AG10803 (cell line): ENCODE results near the gene DLX5.

Experiments used
- DNase-seq: peaks from one replicate; pipeline ENCODE4 v3.0.0; 2010; ENCODE audit warnings: low read depth
- H3K4me3 ChIP-seq: 2 replicates; pipeline ENCODE4 v1.5.1; 2011; ENCODE audit warnings: mild to moderate bottlenecking, low read length, control low read depth
- TF ChIP-seq, protein P1 (sequence below): conservative IDR thresholded peaks from 2 replicates; pipeline ENCODE4 v1.5.1; 2011; ENCODE audit warnings: mild to moderate bottlenecking, low read length, control low read depth, inconsistent platforms

Gene DLX5

DNA sequence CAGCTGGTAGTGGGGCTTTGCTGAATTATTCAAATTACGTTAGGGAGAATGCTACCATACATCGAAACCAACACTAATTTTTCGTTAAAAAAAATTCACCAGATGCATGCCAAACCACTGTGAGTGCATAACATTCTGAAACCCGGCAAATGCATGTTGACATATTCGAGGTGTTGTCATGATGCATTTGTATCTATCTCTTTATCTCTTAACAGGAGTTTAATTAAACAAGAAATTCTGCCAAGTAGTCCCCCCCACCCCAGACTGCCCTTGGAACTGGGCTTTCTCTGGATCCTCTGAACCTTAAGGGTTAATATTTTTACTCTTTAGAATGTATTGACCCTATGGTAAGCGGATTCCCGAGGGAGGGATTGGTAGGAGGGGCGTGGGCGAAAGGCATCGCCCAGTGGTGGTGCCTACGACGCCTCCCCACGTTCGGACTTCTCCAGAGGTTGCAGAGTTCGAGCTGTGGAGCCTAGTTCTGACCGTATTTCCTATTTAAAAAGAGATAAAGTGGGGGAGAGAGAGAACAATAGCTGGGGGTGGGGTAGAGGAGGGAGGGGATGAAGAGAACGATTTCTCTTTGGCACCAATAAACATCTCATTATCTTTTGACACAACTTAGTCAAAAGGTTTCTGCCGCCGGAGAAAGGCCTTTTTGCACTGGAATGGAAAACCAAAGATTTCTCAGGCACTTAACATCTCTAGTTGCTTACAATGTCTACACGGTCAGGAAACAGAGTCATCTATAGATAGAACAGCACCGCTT is 12.1 kb downstream of the DLX5 start:
- no peak for DNase-seq
- TF ChIP-seq, protein P1, sequence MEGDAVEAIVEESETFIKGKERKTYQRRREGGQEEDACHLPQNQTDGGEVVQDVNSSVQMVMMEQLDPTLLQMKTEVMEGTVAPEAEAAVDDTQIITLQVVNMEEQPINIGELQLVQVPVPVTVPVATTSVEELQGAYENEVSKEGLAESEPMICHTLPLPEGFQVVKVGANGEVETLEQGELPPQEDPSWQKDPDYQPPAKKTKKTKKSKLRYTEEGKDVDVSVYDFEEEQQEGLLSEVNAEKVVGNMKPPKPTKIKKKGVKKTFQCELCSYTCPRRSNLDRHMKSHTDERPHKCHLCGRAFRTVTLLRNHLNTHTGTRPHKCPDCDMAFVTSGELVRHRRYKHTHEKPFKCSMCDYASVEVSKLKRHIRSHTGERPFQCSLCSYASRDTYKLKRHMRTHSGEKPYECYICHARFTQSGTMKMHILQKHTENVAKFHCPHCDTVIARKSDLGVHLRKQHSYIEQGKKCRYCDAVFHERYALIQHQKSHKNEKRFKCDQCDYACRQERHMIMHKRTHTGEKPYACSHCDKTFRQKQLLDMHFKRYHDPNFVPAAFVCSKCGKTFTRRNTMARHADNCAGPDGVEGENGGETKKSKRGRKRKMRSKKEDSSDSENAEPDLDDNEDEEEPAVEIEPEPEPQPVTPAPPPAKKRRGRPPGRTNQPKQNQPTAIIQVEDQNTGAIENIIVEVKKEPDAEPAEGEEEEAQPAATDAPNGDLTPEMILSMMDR, result no peak
- no peak overlapping the region for H3K4me3 ChIP-seq

DNA sequence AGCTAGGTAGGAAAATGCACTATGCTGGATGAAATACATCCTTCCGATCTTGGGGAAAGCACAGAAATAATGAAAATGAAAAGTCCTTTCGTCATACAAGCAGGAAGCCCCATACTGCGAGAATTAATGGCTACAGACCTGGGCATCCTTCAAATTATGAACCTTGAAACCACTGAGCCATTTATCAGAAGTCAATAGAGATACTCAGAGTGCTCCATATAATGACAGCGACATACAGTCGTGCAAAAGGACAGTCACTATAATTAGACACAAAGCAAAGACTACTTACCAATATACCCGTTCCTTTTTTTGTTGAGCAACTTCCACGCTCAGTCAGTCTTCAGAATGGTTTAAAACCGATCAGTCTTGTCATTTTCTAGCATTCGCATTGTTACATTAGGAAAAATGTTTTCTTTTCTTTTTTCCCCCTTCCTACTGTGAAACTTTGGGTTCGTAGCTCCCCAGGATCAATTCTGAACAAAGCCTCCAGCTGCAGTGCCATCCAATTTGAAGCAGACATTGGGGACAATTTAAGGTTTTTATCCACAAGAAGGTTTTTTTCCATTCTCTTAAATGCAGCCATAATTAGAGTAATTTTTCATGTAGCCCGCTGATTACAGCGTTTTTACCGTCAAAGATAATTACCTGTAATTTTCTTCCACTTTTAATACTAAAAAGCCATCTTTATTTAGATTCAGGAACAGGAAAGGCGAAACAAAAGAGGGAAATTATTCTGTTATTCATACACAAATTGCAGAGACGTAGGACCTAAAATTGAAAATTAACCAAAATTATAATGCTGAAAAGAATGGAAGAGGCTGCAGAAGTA is 12.9 kb downstream of the DLX5 start:
- H3K4me3 ChIP-seq, result no peak overlapping the region
- TF ChIP-seq, protein P1, result no peak
- no peak for DNase-seq

DNA sequence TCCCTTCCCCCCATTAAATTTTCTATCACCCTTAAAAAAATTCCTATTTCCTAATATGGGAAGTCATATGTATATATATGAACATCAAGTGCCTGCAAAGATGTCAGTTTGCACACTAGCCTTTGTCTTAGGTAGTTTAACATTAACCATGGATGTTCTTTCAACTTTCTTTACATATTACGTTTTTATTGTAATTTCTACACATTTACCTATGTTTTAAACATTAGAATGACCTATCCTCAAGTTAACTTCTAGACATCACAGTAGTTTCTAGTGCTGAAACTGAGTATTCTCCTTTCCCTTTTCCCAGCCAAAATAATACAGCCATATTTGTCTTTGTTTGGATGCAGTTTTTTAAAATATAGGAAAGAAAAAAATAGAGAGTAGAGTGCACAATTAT is 13.5 kb downstream of the DLX5 start:
- TF ChIP-seq, protein P1, result no peak
- no peak for DNase-seq
- no peak overlapping the region for H3K4me3 ChIP-seq

DNA sequence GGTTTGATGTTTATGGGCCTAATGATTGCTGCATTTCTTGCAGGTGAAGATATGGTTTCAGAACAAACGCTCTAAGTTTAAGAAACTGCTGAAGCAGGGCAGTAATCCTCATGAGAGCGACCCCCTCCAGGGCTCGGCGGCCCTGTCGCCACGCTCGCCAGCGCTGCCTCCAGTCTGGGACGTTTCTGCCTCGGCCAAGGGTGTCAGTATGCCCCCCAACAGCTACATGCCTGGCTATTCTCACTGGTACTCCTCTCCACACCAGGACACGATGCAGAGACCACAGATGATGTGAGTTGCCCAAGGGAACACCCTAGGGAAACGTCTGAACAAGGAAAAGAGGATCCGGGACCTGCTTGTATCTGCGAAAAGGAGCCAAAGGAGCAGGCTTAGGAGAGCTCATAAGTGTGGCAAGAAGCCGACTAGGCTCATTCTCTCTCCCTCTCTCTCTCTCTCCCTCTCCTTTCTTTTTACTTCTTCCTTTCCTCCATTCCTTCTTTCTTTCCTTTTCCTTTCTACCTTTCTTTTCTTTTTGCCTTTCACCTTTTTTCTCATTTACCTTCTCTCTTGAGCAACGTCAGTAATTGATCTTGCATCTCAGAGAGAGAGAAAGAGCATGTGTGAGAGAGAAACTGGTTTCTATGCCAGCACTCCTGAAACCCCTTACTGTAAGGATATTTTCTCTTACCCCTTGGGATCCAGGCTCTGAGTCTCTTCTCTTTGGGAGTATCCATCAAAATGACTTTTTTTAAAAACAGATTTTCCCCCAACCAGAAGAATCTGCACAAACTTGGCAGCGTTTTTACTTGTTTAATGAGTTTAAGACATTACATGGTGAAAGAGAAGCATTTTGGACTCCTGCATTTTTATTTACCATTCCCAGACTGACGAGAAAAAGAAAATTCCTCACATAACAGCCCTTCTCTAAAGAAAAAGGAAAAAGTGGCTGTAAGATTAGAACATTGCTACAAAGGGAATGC is 14.6 kb downstream of the DLX5 start:
- no peak overlapping the region for H3K4me3 ChIP-seq

DNA sequence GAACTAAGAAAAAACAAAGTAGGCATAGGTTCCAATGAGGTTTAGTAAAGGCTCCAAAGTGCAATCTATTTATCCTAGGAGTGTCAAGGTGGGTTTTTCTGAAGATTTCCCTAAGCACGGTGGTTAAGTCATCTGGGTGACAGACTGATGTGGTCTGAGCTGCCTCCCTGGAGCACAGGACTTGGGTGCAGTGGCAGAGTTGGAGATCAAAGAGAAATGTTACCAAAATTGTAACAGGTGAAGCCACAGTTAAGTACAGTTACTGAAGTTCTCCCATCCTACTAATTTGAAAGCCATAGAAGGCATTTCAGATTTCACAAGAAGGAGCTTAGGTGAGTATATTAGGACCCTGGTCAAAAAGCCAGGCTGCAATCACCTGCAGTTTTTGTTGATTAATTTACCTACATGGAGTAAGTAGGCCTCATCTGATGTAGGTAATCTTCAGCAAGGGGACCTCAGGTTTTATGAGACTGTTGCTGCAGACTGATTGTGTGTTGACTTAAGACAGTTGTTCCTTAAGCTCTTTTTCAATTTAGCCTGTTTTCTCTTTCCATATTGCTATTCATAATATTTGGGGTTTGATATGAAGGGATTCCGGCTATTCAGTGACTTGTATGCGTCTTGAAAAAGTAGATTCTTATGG is 16.2 kb downstream of the DLX5 start:
- TF ChIP-seq, protein P1, result no peak
- no peak overlapping the region for H3K4me3 ChIP-seq
- DNase-seq, result no peak

More for the DNA sequence above, 14.6 kb downstream of the DLX5 start:
- TF ChIP-seq, protein P1, result no peak
- no peak for DNase-seq

DNA sequence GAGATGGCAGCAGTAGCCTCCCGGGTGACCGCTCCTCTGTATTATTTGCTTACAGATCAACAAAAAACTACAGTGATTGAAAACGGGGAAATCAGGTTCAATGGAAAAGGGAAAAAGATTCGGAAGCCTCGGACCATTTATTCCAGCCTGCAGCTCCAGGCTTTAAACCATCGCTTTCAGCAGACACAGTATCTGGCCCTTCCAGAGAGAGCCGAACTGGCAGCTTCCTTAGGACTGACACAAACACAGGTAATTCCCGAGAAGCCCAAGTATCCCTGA is 17.1 kb downstream of the DLX5 start:
- DNase-seq, result no peak
- TF ChIP-seq, protein P1, result no peak
- H3K4me3 ChIP-seq, result no peak overlapping the region
